A172 (cell line): Measurements from ENCODE around the gene PLEKHF1. TPM values are rescaled to one million over a fixed set of nuclear protein-coding genes. Genes with fewer than 3 reads are reported as not detected.
"Not testable (repeated sequence)": the region's sequence is repeated elsewhere in the genome, so short reads cannot be mapped to it uniquely, and the experiment has no call there.

Experiments
- DNase-seq: peaks from one replicate; pipeline ENCODE4 v3.0.0-alpha.2; 2015; ENCODE audit warnings: low spot score
- total RNA-seq: library from RNA; depleted of rRNA; stranded (reverse); fragments of >200 nt; shearing (Covaris generic); gene quantifications from 2 replicates; pipeline ENCODE4 v1.2.3, GENCODE V29; 2014

PLEKHF1 gene
- total RNA-seq, 1 experiment from 2014 or later = 9.2 TPM

DNA sequence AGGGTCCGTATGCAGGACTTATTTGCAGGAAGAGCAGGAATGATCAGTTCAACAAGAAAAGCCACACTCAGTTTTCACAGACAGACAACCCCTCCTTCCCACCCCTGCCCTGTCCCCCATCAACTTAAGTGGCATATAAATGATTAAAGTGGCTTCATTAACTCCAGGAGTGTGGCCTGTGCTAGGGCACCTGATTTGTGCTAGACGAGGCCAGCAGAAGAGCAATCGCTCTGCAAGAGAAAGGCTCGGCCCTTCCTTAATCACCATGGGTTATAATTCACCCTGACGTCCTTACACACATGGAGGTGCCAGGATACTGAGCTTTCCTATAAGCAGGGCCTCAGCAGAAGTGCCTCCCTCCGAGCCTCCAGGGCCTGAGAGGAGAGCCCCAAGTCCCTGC, 35.2 kb downstream of the PLEKHF1 start:
- no peak for DNase-seq

DNA sequence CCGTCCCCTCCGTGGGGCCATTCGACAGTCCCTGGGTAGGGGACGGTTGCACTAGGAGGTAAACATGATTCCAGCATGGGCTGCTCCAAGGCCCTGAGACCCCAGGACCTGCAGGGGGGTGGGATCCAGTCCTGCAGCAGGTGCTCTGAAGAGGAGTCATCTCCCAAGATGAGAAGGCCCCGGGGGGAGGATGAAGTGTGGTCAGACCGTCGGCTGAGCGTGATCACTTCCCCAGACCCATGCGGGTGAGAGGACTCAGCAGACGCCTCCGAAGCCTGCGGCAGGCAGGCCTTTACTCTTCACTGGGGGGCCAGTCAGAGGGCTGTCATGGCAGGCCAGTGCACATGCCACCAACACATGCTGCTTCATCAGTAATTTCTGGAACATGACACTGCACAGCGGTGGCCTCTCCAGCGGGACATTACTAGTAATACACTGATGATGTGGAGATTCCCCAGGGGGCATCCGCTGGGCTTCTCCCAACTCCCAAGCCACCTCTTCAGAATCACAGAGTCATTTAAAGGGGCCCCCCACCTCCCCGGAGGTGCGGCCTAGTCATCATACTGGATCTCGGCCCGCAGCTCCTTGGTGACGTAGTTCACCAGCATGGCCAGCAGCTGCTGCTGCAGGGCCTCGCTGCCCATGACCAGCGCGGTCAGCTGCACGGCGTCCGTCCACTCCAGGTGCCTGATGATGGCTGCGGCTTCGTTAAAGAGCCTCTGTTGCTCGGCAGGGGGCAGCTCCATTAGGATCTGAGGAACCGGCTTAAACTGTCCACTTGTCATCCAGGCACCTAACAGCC, 37.1 kb downstream of the PLEKHF1 start:
- DNase-seq = no peak

DNA sequence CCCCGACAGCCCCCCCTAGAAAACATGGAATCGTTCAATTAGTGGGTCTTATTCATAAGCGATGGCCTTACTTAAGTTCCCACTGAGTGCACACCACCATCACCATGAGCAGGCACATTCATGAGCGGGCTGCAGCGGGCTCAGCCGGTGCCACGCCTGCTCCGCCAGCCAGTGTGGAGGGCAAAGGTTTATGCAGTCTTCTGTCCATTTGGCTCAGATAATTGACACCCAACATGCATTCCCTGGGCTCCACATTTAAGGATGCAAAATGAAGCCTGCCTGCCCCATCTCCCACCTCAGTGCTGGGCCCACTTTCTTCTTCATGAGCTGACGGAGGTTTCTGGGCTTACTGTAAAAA, 37.7 kb downstream of the PLEKHF1 start:
- DNase-seq = no peak

DNA sequence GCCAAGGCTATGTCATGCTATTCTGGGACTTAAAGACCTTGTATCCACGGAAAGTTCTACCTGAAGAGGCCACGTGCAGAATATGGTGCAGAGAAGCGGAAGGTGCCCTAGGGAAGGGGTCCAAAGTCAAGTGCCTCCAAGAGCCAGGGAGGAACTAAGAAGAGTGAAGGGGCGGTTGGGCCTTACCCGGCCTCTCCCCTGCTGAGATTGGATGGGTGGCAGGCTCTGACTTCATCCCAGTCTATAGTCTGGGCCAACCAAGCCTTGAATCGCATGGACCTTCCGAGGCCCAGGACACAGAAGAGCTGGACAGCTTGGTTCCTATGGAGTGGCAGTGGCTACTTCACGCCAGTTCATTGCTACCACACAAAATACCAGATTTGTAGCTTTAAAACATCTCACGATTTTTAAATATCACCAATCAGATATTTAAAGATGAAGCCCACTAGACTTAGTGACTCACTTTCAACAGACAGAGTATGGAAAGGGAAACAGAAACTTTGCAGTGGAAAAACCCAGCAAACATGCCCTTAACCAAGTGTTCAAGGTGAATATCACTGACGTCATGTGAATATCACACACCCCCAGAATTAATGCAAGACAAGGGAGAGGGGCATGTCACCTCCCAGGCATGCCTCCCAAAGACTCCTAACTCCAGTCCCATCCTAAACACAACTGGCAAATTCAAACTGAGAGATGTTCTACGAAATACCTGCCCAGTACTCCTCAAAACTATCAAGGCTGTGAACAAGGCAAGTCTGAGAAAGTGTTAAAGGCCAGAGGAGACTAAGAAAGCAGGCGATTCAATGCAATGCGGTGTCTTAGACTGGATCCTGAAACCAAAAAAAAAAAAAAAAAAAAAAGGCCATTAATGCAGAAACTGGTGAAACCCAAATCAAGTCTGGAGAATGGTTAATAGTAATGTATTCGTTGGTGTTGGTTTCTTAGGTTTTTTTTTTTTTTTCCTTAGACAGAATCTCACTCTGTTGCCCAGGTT, 39.6 kb downstream of the PLEKHF1 start:
- no peak for DNase-seq

DNA sequence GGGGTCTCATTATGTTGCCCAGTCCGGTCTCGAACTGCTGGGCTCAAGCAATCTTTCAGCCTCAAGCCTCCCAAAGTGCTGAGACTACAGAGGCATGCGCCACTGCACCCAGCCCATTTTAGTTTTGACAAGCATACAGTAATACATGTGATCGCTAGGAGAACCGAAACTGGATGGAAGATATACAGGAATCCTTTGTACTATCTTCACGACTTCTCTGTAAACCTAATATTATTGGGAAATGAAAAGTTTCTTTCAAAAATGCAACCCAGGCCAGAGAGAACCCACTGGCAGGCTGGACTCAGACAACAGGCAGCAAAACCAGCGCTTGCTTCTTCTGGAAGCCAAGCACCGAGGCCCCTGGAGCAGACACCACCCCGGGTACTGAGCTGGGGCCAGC, 40.4 kb downstream of the PLEKHF1 start:
- DNase-seq = no peak

DNA sequence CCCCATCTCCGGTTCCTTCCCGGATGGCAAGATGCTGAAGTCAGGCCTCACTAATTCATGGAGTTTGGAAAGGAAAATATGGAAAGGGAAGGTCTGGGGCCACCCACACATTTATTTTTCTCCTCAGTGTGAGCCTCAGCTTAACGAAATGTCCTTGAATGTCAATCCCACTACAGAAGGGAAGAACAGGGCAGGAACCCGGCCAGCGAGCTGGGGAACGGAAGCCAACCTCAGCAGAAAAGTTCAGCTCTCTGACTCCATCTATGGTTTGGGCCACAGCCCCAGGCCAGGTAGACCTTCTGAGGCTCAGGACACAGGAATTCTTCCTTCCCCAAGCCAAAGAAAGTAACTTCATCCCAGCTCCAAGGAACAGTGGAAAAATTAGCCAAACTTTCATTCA, 41.4 kb downstream of the PLEKHF1 start:
- no peak for DNase-seq

DNA sequence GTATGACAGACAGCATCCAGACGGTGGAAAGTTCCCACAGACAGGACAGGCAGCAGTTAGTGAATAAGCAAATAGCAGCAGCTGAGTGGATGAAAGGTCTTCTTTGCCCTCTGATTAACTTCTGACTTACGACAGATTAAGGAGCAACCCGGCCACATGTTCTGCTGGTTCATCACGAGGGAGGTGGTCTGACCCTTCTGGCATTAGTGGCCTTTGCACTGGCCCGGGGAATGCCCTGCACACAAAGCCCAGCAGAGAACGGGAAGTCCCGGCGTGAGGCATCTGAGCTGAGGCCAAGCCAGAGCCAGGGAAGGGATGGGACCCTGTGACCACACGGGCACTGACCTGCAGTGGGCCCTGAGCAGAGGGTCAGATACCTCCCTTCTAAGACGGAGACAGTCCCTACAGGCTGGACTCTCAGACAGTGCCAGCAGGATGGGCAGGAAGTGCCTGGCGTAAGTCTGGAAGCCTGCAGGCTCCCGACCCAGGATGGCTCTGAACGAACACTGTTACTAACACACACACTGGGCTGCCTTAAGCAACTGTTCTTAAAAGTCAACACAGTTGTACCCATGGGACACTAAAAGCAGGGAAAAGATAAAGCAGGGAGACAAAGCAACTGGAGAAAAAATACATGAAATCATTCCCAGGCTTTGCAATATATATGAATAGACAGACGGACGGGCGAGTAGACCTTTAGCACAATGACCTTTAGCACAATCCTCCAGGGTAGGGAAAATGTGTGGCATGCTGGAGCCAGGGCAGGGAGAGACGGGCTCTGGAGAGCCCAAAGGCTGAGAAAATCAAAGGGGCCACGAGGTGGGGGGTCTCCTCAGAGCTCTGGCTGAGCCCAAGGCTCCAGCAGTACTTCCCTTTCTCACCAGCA, 43.5 kb downstream of the PLEKHF1 start:
- DNase-seq = no peak

DNA sequence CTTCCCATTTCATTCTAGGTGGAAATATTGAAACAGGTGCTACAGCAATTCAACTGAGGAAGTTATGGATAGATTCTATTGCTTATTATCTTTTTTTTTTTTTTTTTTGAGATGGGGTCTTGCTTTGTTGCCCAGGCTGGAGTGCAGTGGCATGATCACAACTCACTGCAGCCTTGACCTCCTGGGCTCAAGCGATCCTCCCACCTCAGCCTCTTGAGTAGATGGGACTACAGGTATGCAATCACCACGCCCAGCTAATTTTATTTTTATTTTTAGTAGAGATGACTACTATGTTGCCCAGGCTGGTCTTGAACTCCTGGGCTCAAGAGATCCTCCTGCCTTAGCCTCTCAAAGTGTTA, 44.2 kb downstream of the PLEKHF1 start:
- DNase-seq = not testable (repeated sequence)

DNA sequence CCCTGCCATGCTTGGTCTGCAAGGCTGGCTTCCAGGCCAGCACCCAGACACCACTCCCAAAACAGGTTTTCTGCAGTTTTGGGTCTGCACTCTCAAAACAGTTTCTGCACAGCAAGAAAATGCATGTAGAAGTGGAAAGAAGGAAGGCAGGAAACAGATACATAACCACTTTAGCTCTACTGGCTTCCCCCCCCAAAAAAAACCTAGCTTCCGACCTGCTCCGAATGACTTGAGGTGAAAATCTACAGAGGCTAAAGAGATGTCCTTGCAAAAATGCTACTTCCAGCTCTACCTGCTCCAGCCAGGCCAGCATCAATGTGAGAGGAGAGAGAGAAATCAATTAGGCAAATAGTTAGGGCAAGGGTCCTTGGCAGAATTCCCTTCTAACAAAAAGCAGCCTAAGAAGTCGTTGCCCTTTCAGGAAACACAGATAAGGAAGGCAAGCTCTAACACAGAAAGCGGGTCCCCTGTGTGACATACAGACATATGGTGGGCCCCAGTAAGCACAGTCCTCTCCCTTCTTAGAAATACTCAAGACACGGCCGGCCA, 46.4 kb downstream of the PLEKHF1 start:
- DNase-seq = no peak

DNA sequence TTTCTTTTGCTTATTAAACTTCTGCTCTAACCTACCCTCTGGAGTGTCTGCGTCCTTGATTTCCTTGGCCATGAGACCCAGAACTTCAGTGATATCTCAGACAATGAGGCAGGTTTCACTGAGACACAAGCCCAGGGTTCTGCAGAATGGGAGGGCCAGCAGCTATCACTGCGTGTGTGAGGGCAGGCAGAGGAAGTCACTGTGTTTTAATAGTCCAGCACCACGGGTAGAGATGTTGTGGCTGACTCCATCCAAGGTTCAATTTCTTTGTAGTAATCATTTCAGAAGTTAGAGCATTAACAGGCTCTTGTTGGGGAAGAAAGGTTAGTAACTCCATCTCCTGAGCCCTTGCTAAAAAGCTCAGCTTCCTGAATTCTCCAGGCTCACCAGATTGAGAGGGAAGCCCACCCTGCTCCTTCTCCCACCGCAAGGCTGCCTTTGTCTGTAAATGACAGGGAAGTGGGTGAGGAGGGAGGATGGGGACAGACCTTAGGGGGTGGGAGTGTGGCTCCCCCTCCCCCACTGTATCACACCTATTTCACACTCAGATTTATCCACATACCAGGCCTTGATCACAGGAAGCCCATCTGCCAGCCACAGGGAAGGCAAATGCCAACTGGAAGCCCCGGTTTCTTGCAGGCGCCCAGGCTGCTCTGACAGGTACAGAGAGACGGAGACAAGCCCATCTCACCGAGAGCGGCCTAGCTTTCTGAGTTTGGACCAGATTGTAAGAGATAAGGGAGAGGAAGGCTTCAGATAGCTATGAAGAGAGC, 47.7 kb downstream of the PLEKHF1 start:
- DNase-seq = no peak

DNA sequence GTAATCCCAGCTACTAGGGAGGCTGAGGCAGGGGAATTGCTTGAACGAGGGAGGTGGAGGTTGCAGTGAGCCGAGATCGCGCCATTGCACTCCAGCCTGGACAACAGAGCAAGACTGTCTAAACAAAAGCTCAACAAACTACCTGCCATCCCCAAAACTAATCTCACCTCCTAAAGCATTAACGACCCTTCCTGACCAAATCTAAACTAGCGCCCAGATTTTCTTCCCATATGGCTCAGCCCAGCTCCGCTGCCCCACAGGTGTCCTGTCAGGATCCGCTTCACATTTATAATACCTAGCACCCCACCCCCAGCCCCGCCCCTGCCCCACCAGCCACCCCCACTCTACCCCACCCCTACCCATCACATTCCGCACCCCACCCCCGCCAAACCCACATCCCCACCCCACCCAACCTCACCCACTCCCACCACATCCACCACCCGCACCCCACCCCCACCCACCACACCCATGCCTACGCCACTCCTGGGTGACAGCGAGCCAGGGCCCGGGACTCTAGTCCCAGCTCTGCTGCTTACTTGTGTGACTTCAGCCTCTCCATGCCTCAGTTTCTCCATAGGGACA, 49.2 kb downstream of the PLEKHF1 start:
- DNase-seq = peak; percentile 10

DNA sequence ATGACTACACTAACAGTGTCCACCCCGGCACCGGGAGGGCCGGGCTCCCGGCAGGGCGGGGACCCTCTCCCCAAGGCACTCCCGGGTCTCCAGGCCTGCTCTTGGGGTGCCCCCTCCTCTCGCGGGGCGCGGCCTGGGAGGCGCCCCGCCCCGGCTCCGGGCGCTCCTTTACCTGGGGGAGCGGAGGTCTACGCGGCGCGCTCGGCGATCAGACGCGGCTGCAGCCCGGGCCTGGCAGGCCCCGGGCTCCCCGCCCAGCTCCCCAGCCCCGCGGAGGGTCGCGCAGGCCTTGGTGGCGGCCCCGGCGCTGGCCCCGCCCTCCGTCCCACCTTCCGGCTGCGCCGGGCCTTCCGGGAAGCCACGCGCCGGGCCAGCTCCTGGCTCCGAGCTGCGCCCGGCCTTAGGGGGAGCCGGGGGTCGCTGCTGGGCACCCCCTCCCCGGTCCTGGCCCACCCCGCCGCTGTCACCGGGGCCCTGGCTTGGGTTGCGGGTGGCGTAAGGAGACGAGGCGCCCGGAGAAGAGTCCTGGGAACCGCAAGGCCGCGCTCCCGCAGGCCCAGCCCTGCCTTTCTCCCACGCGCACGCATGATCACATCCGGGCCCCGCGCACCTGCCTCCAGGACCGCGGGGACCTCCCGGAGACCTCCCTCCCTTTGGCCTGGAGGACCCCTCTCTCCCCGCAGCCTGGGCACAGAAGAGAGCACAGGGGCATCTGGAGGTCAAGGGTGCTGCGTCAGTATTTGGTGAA, 49.9 kb downstream of the PLEKHF1 start, which contains the start of gene C19orf12:
C19orf12 (minus strand) TSS at position 309 of the 748 bp plus-strand sequence. CDS start 6,848 bp downstream, outside the sequence.
- peak; percentile 7 for DNase-seq

DNA sequence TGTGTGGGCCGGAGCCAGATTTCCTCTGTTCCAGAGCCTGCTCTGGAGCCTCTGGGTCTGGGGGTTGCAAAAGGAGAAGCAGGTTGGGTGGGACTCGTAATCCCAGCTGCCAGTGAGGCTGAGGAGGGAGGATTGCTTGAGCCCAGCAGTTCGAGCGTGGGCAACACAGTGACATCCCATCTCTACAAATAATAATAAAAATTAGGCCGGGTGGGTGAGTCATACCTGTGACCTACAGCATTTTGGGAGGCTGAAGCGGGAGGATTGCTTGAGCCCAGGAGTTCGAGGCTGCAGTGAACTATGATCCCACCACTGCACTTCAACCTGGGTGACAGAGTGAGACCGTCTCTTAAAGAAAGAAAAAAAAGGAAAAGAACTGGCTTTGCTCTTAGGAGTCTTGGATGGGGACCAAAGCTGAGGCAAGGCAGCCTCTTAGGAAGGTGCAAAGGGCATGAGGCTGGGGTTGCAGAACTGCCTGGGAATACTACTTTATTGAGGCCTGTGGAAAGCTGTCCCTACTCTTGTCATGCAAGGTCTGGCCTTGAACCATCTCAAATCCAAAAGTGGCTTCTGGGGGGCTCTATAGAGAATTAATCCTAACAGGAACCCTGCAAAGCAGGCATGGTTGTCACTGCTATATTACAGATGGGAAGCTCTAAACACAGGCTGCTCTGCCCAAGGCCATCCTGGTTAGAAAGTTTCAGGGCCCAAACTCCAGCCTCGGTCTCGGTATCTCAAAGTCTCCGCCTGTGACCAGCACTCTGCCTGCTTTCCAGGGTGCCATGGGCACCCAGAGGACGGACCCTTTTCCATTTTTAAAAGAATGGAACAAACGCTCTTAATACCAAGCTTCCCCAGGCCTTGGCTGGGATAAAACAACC, 50.7 kb downstream of the PLEKHF1 start:
- peak; percentile 30 for DNase-seq

DNA sequence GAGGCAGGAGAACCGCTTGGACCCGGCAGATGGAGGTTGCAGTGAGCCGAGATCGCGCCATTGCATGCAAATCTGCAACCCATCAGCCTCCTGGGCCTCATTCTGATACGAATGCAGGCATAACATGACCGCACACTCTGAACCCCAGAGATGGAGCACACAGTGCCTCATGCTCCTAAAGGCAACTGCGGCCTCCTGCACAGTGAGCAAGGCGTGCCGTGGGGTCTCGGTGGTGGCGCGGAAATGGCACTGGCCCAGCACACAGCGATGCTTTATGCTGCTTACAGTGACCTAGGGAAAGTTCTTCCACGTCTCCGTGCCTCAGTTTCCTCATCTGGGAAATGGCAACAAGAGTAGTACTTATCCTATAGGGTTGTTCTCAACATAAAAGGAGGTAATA, 51.8 kb downstream of the PLEKHF1 start:
- no peak for DNase-seq

DNA sequence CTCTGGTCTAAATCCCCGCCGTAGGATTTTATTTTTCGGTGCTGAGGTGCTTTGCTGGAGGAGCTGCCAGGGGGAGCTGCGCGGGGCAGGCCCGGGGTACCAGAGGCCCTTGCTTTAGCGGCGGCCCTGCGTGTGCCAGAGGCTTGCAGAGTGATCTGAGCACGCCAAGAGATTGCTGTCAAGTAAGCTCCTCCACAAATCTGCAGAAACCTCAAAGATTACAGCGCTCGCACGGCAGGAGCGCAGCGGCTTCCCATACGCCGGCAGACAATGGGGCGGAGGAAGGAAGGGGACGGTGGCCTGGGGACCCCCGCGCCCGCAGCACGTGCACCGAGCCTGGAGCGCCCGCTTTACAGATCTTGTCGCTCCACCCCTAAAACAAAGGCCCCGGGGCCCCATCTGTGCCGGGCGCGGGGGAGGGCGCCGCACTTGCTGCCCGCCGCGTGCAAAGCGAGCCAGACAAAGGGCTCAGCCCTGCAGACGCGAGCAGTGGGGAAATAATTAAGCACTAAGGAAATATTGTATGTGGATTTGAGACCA, 58.9 kb downstream of the PLEKHF1 start:
- no peak for DNase-seq

DNA sequence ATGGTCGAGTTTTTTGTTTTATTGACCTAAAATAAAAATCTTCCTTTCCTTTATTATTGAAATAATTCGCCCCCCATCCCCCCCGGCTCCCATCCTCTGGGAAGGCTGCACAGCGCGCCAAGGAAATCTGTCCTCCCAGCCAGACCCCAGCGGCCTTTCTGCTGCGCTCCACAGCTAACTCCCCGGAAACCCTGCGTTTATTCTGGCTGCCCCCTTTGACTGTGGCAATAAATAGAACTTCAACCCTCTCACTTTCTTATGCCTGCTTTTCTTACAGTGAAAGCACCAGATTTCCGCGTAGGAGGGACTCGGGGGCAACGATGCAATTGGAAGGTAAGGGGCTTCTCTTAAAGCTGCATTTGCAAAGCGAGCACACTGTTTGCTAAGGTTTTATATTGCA, 59.5 kb downstream of the PLEKHF1 start:
- no peak for DNase-seq
